HG03280 (cell line): Measurements from ENCODE around the gene TCF7L2.

Source experiments
- ATAC-seq: cut with Tn5 transposase; IDR thresholded peaks from one replicate; pipeline ENCODE4 v1.9.1; 2021; ENCODE audit warnings: mild to moderate bottlenecking, moderate library complexity; ENCODE audit not compliant: unreplicated experiment

The TCF7L2 gene

DNA sequence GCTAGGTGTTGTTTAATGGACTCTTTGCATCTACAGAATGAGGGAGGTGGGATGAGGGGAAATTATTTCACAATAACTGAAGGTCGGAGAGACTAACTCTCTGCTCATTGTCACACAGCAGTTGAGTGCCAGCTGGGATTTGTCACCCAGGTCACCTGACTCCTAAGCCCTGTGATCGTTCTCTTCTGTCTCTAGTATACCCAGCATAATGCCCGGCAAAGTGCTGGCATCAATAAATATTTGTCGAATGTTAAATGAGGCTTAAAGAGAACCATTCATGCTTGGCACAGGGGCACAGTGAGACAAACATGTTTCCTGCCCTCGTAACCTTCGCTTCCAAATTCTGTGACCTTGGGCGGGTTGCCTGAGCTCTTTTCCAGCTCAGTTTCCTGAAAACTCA lies 70.8 kb downstream of the TCF7L2 start:
- ATAC-seq = no peak

DNA sequence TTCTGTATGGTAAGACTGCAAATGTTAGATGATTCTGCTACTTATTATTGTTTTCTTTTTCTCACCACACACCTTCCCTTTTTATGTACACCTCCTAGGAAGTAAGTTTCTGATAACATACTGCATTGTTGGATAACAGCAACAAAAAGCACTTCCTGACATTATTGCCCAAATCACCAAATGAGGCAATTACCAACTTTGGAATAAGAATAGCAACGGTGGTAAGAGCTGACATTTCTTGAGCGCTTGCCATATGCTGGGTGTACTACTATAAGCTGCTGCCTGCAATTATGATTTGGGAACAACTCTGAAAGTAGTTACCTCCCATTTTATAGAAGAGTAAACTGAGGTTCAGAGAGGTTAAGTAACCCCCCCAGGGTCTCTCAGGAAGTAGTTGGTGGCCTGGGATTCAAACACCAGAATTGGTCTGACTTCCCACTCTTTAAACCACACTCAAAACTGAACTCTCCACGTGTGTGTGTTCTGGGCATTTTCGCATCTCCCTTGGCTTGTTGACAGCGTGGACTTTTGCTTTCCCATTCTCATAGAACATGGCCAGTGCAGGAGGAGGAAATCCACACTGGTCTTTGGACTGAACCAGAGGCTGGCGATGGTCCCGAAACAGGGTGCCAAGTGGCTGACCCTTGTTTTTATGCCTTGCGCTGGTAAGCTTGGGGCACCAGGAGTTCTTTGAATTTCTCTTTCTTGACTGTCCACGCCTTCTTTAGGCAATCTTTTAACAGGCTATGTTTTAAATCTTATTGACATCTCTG lies 71.4 kb downstream of the TCF7L2 start:
- ATAC-seq = no peak

- ATAC-seq = no peak
Measured at GRCh38 chr10:113022265-113022664, 72.2 kb downstream of the TCF7L2 start.

DNA sequence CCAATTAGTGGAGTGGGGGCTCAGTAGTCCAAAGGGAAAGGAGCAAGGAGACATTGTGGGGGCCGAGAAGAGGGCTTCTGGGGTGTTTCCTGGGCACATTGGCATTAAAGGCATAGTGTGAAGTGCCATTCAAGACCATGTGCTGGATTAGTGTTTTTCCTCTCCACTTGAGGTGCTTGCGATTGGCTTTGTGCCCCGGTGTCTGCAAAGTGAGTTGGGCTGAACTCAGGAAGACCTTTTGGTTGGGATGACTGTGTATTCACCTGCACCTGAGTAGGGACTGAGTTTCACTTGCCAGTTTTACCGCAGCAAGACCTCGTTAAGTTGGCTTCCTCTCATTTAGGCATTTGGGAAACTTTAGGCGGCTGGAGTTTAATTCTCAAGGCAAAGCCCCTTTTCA lies 73.0 kb downstream of the TCF7L2 start:
- no peak for ATAC-seq

DNA sequence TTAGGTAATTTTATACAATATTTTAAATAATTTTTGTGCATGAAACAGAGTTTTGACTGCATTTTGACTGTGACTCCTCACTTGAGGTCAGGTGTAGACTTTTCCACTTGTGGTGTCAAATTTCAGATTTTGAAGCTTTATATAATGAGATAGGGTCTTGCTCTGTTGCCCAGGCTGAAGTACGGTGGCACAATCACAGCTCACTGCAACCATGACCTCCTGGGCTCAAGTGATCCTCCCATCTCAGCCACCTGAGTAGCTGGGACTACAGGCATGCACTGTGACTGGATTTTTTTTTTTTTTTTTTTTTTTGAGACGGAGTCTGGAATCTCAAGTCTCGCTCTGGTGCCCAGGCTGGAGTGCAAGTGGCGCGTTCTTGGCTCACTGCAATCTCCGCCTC lies 74.9 kb downstream of the TCF7L2 start:
- ATAC-seq = no peak

- ATAC-seq = no peak
Measured at GRCh38 chr10:113025487-113025886, 75.4 kb downstream of the TCF7L2 start.

DNA sequence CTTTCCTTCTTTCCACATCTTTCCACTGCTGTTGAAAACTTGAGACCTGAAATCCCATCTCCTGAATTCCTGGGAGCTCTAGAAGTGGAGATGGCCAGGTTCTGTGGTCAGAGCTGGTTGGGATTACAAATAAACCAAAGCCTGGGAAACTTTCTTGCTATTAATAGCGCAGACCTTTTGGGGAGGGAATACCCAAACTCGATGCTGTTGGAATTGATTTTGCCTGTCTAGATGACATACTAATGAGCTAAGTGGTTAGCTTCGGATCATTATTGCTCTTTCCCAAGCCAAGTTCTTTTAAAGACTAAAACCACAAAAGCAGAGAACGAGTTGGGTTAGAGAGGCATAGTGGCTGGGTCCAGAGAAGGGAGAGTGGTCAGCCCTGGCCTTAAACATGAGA lies 76.6 kb downstream of the TCF7L2 start:
- no peak for ATAC-seq

GRCh38 chr10:113027230-113027573 lies 77.2 kb downstream of the TCF7L2 start:
- no peak for ATAC-seq

DNA sequence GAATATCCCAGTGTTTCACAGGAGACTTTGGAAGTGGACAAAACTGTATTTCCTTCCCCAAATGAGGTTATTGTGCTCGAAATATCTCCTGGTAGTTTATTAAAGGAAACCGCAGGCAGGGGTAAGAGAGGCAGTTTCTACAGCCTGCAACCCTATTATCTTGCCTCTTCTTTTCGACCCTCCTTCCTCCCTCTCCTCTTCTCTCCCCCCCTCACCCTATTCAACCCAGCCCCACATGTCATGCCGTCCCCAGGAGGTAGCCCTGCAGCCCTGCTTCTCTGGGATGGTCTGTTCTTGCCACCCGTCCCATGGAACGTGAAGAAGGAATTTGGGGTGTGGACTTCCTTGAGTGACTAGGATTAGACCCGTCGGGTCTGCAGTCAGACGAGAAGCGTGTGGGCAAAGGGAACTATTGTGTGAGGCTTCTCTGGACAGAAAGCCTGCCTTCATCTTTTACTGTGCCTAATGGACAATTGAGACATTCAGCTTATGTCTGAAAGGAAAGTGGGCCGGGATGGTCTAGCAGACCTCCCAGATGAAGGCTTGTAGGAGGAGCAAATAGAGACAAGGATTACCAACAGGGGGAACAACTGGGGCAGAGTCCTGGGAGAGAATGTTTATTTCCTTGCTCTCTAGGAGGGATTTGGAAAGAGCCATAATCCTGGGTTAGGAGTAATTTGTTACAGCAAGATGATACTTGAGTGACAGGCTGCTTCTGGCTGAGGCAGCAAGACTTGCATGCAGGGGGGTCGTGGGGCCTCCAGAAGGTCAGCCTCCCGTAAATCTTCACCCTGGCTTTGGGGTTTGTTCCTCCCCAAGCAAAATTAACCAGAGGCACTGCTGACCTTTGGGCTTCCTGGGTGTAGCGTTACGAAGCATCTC lies 77.8 kb downstream of the TCF7L2 start:
- no peak for ATAC-seq

- ATAC-seq = no peak
Measured at GRCh38 chr10:113028456-113029440, 78.7 kb downstream of the TCF7L2 start.

DNA sequence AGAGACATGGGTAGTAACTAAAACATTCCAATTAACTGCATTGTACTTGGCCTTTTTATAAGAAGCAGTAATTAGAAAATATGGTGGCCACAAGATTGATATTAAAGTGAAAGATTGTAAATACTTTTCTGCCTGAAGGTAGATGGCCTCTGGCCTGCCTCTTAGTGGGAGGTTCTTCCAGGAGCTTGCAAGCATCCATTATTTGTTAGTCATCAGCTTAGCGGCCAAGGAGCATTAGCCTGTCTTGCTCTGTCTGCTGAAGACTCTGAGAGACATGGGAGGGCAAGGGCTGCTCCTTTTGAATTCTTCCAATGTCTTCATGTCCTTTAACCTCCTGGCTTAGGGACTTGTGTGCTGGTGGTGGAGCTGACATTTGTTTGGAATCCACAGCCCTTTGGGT lies 80.4 kb downstream of the TCF7L2 start:
- no peak for ATAC-seq

DNA sequence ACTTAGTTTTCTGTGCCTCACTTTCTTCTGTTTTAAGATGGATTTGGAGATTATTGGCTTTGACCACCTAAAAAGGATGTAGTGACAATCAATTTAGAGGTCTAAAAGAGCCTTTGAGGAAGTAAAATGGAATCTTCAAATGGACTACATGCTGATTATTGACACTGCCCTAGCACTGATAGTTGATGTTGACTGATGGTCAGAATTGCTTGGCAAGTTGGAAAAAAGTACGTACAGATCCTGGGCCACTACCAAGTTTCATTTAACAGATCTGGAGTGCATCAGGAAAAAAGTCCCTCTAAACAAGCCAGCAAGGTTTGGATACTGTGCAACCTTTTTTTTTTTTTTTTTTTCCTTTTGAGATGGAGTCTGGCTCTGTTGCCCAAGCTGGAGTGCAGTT lies 81.1 kb downstream of the TCF7L2 start:
- no peak for ATAC-seq

DNA sequence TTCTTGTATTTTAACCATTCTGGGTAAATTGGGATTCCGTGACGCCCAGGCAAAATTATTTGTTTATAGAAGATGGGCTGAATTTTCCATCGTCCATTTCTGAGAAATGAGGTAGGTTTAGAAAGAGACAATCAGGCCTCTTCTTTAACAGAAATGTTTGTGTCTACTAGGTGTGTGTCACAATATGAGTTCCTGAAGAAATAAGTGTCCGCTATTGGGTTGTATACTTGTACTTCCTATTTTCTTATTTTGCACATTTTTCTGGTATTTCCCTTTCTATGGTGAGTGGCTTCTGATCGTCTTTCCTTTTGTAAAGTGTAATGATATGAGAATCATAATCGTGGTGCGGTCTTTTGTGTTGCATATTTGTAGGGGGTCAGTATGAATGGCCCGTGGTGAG lies 83.9 kb downstream of the TCF7L2 start:
- ATAC-seq = no peak

- no peak for ATAC-seq
Measured at GRCh38 chr10:113035732-113036312, 85.8 kb downstream of the TCF7L2 start.

- no peak for ATAC-seq
Measured at GRCh38 chr10:113036619-113037018, 86.6 kb downstream of the TCF7L2 start.

GRCh38 chr10:113037218-113037617 lies 87.2 kb downstream of the TCF7L2 start:
- ATAC-seq = no peak

DNA sequence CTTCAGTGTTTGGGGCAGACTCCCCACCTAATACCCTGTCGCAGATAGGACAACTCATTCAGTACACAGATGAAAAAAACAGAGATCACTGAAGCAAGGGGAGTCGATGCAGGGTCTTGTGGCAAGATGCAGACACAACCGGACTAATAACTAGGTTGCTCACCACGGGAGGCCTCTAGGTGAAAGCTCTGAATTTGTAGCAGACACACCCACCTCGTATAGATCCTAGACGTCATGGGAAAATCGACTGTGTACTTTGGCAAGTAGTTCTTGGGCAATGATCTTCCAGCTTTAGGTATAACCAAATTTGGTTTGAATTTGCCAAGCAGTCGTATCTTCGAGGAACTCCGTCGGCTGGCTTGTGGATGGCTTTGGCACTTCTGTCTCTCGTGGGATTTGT lies 88.1 kb downstream of the TCF7L2 start:
- no peak for ATAC-seq

- ATAC-seq = no peak
Measured at GRCh38 chr10:113038985-113039384, 88.9 kb downstream of the TCF7L2 start.

- no peak for ATAC-seq
Measured at GRCh38 chr10:113041324-113041723, 91.3 kb downstream of the TCF7L2 start.

GRCh38 chr10:113041841-113042750 lies 92.0 kb downstream of the TCF7L2 start:
- ATAC-seq = no peak
